ENCODE measurements around the gene ZYX.
"Not testable (repeated sequence)": the region's sequence is repeated elsewhere in the genome, so short reads cannot be mapped to it uniquely, and the experiment has no call there.

The ZYX gene

GRCh38 chr7:143396625-143397556, 15.7 kb downstream of the ZYX start:
- DNase-seq (ENCODE audit: low read depth in 2 of 2), result no peak

- DNase-seq (ENCODE audit: low read depth in 2 of 2), result no peak
Measured at GRCh38 chr7:143397710-143398530, 16.8 kb downstream of the ZYX start.

GRCh38 chr7:143398616-143399015, 17.5 kb downstream of the ZYX start:
- DNase-seq (ENCODE audit: low read depth in 2 of 2), result no peak

- DNase-seq (ENCODE audit: low read depth in 2 of 2), result no peak
Measured at GRCh38 chr7:143399151-143399550, 18.0 kb downstream of the ZYX start.

GRCh38 chr7:143399642-143400041, 18.5 kb downstream of the ZYX start:
- no peak for DNase-seq (ENCODE audit: low read depth in 2 of 2)

- DNase-seq (ENCODE audit: low read depth in 2 of 2), result no peak
Measured at GRCh38 chr7:143401265-143401664, 20.1 kb downstream of the ZYX start.

- not testable (repeated sequence) for DNase-seq (ENCODE audit: low read depth in 2 of 2)
Measured at GRCh38 chr7:143402233-143402632, 21.1 kb downstream of the ZYX start.

GRCh38 chr7:143405173-143406001, 24.2 kb downstream of the ZYX start:
- DNase-seq (ENCODE audit: low read depth in 2 of 2), result no peak

GRCh38 chr7:143406002-143406357, 24.8 kb downstream of the ZYX start:
- DNase-seq (ENCODE audit: low read depth in 2 of 2), result no peak

GRCh38 chr7:143407287-143408251, 26.4 kb downstream of the ZYX start:
- no peak for DNase-seq (ENCODE audit: low read depth in 2 of 2)

- DNase-seq (ENCODE audit: low read depth in 2 of 2), result no peak
Measured at GRCh38 chr7:143408252-143408685, 27.1 kb downstream of the ZYX start.

GRCh38 chr7:143408686-143409561, 27.8 kb downstream of the ZYX start, which contains the start of gene EPHA1:
TSS of gene EPHA1 (minus strand) at chr7:143408856. CDS start at chr7:143408805, 51 bp downstream.
- DNase-seq (ENCODE audit: low read depth in 2 of 2), result no peak

- peak in 1 of 2 experiments; percentile 41 for DNase-seq (ENCODE audit: low read depth in 2 of 2)
Measured at GRCh38 chr7:143410521-143411004, 29.4 kb downstream of the ZYX start.

- DNase-seq (ENCODE audit: low read depth in 2 of 2), result no peak
Measured at GRCh38 chr7:143411976-143412708, 31.0 kb downstream of the ZYX start.

- no peak for DNase-seq (ENCODE audit: low read depth in 2 of 2)
Measured at GRCh38 chr7:143413123-143413522, 32.0 kb downstream of the ZYX start.

- DNase-seq (ENCODE audit: low read depth in 2 of 2), result not testable (repeated sequence)
Measured at GRCh38 chr7:143415209-143415608, 34.1 kb downstream of the ZYX start.

GRCh38 chr7:143415742-143416397, 34.7 kb downstream of the ZYX start:
- no peak for DNase-seq (ENCODE audit: low read depth in 2 of 2)

GRCh38 chr7:143416565-143417149, 35.5 kb downstream of the ZYX start:
- DNase-seq (ENCODE audit: low read depth in 2 of 2), result no peak

Measured in fibroblast of skin of left quadriceps (primary cell).